OCI-LY1 (cell line): Measurements from ENCODE around the gene CFAP90.

Source experiments
- H2AFZ ChIP-seq: fragments of 200-600 bp; sonication (generic), shearing (Covaris generic); 2 replicates; pipeline ENCODE4 v1.6.0; 2014; ENCODE audit warnings: antibody characterized with exemption, mild to moderate bottlenecking, low read length
- H3F3A ChIP-seq: fragments of 200-600 bp; sonication (generic), shearing (Covaris generic); 2 replicates; pipeline ENCODE4 v1.6.0; 2014; ENCODE audit warnings: mild to moderate bottlenecking, antibody characterized with exemption, low read length, moderate library complexity; ENCODE audit not compliant: insufficient read depth
- H3K27ac ChIP-seq: fragments of 200-600 bp; sonication (generic); 2 replicates; pipeline ENCODE4 v1.5.1; 2014; ENCODE audit warnings: low read length, mixed run types, mild to moderate bottlenecking, low read depth; ENCODE audit not compliant: poor library complexity, severe bottlenecking
- H3K27me3 ChIP-seq: fragments of 200-600 bp; sonication (generic); 2 replicates; pipeline ENCODE4 v1.6.0; 2014; ENCODE audit warnings: antibody characterized with exemption, mild to moderate bottlenecking, low read length, moderate library complexity; ENCODE audit not compliant: insufficient read depth
- H3K36me3 ChIP-seq: fragments of 200-600 bp; sonication (generic); 2 replicates; pipeline ENCODE4 v1.6.1; 2014; ENCODE audit warnings: mild to moderate bottlenecking, antibody characterized with exemption, low read length, moderate library complexity, mixed read lengths; ENCODE audit not compliant: insufficient read depth
- H3K4me1 ChIP-seq: fragments of 200-600 bp; sonication (generic); 2 replicates; pipeline ENCODE4 v1.5.1; 2014; ENCODE audit warnings: mild to moderate bottlenecking, low read length, moderate library complexity; ENCODE audit not compliant: insufficient read depth, severe bottlenecking
- H3K4me2 ChIP-seq: fragments of 200-600 bp; sonication (generic), shearing (Covaris generic); 2 replicates; pipeline ENCODE4 v1.6.1; 2014; ENCODE audit warnings: low read length
- H3K4me3 ChIP-seq: fragments of 200-600 bp; sonication (generic); 2 replicates; pipeline ENCODE4 v1.5.1; 2014; ENCODE audit warnings: low read length, low read depth, mild to moderate bottlenecking, mixed read lengths; ENCODE audit not compliant: poor library complexity, severe bottlenecking
- H3K79me2 ChIP-seq: fragments of 200-600 bp; shearing (Covaris generic); 2 replicates; pipeline ENCODE4 v1.6.1; 2016; ENCODE audit warnings: mixed run types, low read length, mixed read lengths; ENCODE audit not compliant: insufficient read depth
- H3K9ac ChIP-seq: fragments of 200-600 bp; sonication (generic), shearing (Covaris generic); 2 replicates; pipeline ENCODE4 v1.6.1; 2014; ENCODE audit warnings: mild to moderate bottlenecking, low read length, mixed read lengths
- H3K9me2 ChIP-seq: fragments of 200-600 bp; sonication (generic), shearing (Covaris generic); 2 replicates; pipeline ENCODE4 v1.6.1; 2014; ENCODE audit warnings: low read depth, mild to moderate bottlenecking, low read length, mixed read lengths
- H3K9me3 ChIP-seq: fragments of 200-600 bp; shearing (Covaris generic); 2 replicates; pipeline ENCODE4 v1.6.1; 2014; ENCODE audit warnings: low read length, mixed read lengths
- H4K20me1 ChIP-seq: fragments of 200-600 bp; sonication (generic), shearing (Covaris generic); 2 replicates; pipeline ENCODE4 v1.6.0; 2016; ENCODE audit warnings: mild to moderate bottlenecking, low read length; ENCODE audit not compliant: insufficient read depth
- EZH2 ChIP-seq: fragments of 200-600 bp; sonication (generic), shearing (Covaris generic); IDR thresholded peaks from 2 replicates; pipeline ENCODE4 v1.8.0; 2017; ENCODE audit warnings: borderline replicate concordance, mixed run types, mild to moderate bottlenecking, antibody characterized with exemption, low read length, moderate library complexity, mixed read lengths
- TF ChIP-seq, protein P1 (sequence below): fragments of 200-600 bp; sonication (generic), shearing (Covaris generic); IDR thresholded peaks from 2 replicates; pipeline ENCODE4 v1.5.1; 2017; ENCODE audit warnings: mild to moderate bottlenecking, antibody characterized with exemption, low read length, moderate library complexity, mixed read lengths

The CFAP90 gene

DNA sequence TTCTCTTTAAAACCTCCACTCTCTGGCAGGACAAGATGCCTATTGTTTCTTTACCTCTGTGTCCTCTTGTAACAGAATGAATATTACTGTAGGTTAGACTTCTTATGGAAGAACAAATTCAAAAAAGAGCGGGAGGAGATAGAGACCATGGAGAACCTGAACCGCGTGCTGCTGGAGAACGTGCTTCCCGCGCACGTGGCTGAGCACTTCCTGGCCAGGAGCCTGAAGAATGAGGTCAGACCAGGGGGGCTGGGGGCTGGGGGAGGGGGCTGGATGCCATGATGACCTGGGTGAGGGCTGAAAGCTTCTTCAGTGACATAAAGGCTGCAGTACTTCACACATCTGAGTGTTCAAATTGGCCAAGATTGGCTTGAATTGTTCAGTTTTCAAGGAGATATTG is 61.4 kb downstream of the CFAP90 start:
- TF ChIP-seq, protein P1, sequence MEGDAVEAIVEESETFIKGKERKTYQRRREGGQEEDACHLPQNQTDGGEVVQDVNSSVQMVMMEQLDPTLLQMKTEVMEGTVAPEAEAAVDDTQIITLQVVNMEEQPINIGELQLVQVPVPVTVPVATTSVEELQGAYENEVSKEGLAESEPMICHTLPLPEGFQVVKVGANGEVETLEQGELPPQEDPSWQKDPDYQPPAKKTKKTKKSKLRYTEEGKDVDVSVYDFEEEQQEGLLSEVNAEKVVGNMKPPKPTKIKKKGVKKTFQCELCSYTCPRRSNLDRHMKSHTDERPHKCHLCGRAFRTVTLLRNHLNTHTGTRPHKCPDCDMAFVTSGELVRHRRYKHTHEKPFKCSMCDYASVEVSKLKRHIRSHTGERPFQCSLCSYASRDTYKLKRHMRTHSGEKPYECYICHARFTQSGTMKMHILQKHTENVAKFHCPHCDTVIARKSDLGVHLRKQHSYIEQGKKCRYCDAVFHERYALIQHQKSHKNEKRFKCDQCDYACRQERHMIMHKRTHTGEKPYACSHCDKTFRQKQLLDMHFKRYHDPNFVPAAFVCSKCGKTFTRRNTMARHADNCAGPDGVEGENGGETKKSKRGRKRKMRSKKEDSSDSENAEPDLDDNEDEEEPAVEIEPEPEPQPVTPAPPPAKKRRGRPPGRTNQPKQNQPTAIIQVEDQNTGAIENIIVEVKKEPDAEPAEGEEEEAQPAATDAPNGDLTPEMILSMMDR, result no peak
- TF ChIP-seq EZH2, result no peak
- H3K4me2 ChIP-seq, result no peak overlapping the region
- H3K27me3 ChIP-seq, result no peaks in the 10 kb centered on the region
- no peaks in the 10 kb centered on the region for H4K20me1 ChIP-seq
- H3K4me3 ChIP-seq, result no peak overlapping the region
- no peaks in the 10 kb centered on the region for H3K4me1 ChIP-seq
- no peaks in the 10 kb centered on the region for H3K9me3 ChIP-seq
- no peaks in the 10 kb centered on the region for H3K9me2 ChIP-seq
- H3K27ac ChIP-seq, result no peak overlapping the region
- no peak overlapping the region for H3K9ac ChIP-seq
- no peaks in the 10 kb centered on the region for H3F3A ChIP-seq
- no peaks in the 10 kb centered on the region for H3K79me2 ChIP-seq
- no peak overlapping the region for H2AFZ ChIP-seq
- no peaks in the 10 kb centered on the region for H3K36me3 ChIP-seq

DNA sequence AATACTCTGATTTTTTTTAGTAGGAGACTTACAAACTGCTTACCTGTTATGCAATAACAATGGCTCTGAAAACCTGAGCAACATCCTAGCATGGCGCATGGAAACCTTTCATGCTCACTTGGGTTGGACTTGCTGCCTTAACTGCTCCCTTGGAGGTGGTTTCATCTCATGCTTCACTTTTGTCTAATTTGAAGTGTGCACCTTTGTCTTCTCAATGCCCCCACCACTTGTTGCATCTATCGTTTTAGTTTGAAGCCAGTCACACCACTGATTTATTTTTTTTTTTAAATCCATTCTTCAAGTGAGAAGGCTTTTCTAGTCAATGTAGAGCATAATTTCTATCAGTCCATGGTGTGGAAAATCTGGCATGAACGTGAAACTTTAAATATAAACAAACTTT is 63.2 kb downstream of the CFAP90 start:
- Histone ChIP-seq H3K9me2 (no peaks in the 10 kb centered on the region), H3K9me3 (no peaks in the 10 kb centered on the region), H3K27ac (no peak overlapping the region), H3K36me3 (no peaks in the 10 kb centered on the region), H3K4me3 (no peak overlapping the region), H2AFZ (no peak overlapping the region), H3F3A (no peaks in the 10 kb centered on the region), H3K9ac (no peak overlapping the region), H3K4me2 (no peak overlapping the region), H3K4me1 (no peaks in the 10 kb centered on the region), H3K79me2 (no peaks in the 10 kb centered on the region), H3K27me3 (no peaks in the 10 kb centered on the region), H4K20me1 (no peaks in the 10 kb centered on the region)
- no peak for TF ChIP-seq EZH2
- TF ChIP-seq, protein P1, result no peak

DNA sequence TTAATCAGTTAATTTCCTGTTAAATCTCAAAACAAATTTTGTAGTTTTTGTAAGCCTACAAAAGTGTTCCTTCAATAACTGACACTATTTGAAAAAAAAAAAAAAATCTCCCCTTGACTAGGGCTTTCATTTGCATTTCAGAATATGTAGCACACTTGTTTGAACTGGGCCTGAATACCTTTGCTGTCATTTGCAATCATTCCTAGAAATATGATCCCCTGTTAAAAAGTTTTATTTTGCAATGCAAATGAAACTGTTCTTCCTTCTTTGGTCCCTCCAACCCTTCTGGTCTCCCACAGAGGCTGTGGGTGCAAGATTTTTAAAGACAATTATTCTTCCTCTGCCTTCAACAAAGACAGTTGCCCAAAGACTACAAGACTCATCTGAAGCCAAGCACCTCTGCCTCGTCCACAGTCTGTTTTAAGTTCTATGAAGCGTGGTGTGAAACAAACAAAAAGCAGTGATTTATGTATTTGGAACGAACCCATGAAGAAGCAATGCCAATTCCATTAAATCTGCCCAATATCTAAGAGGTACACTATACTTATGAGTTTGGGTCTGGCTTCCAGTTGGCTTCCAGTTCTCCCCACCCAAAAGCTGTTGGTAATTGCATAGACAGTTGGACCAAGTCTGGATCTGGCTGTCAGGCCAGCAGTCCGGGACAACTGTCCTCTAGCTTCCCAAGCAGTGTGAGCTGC is 66.1 kb downstream of the CFAP90 start:
- H4K20me1 ChIP-seq, result no peaks in the 10 kb centered on the region
- H3K27ac ChIP-seq, result no peak overlapping the region
- H3K36me3 ChIP-seq, result no peaks in the 10 kb centered on the region
- TF ChIP-seq EZH2, result no peak
- no peaks in the 10 kb centered on the region for H3K4me1 ChIP-seq
- no peaks in the 10 kb centered on the region for H3K9me3 ChIP-seq
- H3F3A ChIP-seq, result no peaks in the 10 kb centered on the region
- no peak overlapping the region for H2AFZ ChIP-seq
- no peak overlapping the region for H3K9ac ChIP-seq
- H3K9me2 ChIP-seq, result no peaks in the 10 kb centered on the region
- no peaks in the 10 kb centered on the region for H3K27me3 ChIP-seq
- no peak overlapping the region for H3K4me2 ChIP-seq
- H3K79me2 ChIP-seq, result no peaks in the 10 kb centered on the region
- no peak overlapping the region for H3K4me3 ChIP-seq

DNA sequence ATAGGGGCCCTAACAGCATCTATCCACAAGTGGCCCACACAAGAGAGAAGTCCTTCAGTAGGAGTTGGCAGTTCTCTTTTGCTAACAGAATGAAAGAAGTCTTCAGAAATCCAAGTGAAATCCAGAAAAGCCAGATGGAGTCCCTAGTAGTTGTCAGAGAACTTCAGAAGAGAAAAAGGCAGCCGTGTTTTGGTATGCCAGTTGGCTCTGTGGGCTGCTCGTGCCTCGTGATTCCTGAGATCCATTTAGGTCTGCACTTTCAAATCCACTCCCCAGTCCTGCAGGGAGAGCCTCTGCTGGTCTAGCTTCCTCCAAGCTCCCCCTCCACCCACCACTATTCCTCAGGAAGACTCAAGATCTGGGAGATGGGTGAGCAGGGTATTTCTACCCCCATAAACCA is 69.0 kb downstream of the CFAP90 start:
- Histone ChIP-seq H3K27me3 (no peaks in the 10 kb centered on the region), H3K9me3 (no peaks in the 10 kb centered on the region), H3K4me3 (no peak overlapping the region), H3K9me2 (no peaks in the 10 kb centered on the region), H3K4me2 (no peak overlapping the region), H4K20me1 (no peaks in the 10 kb centered on the region), H3K4me1 (no peaks in the 10 kb centered on the region), H3F3A (no peaks in the 10 kb centered on the region), H3K79me2 (no peaks in the 10 kb centered on the region), H2AFZ (no peak overlapping the region), H3K27ac (no peak overlapping the region), H3K36me3 (no peaks in the 10 kb centered on the region), H3K9ac (no peak overlapping the region)
- TF ChIP-seq, protein P1, result no peak
- no peak for TF ChIP-seq EZH2
